Fibroblast of lung (primary cell): ENCODE results near the gene TMEM8B.

ENCODE experiments used
- CTCF ChIP-seq, 2 donors: IDR thresholded peaks in 1 of 2; conservative IDR thresholded peaks in 1 of 2; 1 replicate in 1 of 2; 2 replicates in 1 of 2; pipeline ENCODE4 v1.5.1; 2011 to 2012; ENCODE audit warnings: low read length in 2 of 2, control low read depth in 1 of 2, inconsistent platforms in 1 of 2, low read depth in 1 of 2, mild to moderate bottlenecking in 1 of 2
- EZH2 ChIP-seq: IDR thresholded peaks from 2 replicates; pipeline ENCODE4 v1.5.1; 2012; ENCODE audit warnings: low read length, control low read depth, mild to moderate bottlenecking; ENCODE audit errors: missing control alignments

GRCh38 chr9:35813434-35814105 lies 15.5 kb upstream of the TMEM8B start:
- TF ChIP-seq CTCF (conservative IDR thresholded peaks at IDR 0.05 in 1 of 2, IDR thresholded peaks at IDR 0.05 in 1 of 2; ENCODE audit: low read depth in 1 of 2, low read length in 2 of 2): peak in 1 of 2 donors; percentile 31
- TF ChIP-seq EZH2: no peak
